ENCODE data around the gene TRNT1.

The TRNT1 gene

DNA sequence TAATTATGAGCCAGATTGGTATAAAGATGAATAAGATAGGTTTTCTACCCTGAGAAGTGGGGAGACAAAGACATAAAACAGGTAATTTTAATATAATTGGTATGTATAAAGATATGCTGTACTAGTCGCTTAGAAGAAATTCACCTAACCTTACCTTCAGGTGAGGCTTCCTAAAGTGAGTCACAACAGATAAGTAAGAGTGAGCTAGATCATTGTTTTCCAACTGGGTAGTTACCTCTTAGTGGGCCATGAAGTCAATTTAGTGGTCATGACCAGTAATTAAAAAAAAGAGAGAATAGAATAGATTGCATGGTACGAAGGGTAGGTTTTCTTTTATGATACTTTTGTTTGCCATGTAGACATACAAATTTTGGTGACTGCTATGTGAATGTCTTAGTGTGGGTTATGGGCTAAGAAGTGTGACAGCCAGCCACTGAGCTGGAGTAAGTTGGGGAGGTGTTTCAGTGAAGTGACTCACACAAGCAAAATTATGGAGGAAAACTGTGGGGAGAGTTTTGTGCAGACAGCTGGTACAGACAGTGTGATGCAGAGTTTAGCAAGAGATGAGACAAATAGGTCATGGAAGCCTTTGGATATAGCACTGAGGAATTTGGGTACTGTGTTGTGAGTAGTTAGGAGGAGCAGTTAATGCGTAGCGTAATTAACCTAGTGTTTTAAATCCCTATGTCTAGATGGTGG lies 8.2 kb downstream of the TRNT1 start:
- no peak for TF ChIP-seq ZNF274 (IDR thresholded peaks at IDR 0.05; ENCODE audit: low read depth, low read length)
- no peak overlapping the region for H3K4me3 ChIP-seq (ENCODE audit: low read length)

DNA sequence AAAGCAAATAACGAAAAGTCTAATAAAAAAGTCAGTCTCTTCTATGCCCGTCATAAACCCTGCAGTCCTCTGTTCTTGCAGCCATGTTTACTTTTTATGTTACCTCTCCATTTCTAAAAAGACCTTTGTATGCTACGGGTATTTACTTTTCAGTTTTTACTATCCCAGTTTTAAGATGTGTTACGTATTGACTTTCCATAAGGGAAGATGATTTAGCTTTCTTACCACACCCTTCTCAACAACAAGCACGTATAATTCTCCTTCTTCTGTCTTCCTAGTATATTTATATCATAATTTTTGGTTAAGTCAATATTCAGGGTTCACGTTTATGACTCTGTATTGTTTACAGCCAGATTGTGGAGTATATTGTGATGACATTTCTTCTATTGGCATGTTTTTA lies 10.8 kb downstream of the TRNT1 start:
- no peak for TF ChIP-seq ZNF274 (IDR thresholded peaks at IDR 0.05; ENCODE audit: low read depth, low read length)
- no peak overlapping the region for H3K4me3 ChIP-seq (ENCODE audit: low read length)

DNA sequence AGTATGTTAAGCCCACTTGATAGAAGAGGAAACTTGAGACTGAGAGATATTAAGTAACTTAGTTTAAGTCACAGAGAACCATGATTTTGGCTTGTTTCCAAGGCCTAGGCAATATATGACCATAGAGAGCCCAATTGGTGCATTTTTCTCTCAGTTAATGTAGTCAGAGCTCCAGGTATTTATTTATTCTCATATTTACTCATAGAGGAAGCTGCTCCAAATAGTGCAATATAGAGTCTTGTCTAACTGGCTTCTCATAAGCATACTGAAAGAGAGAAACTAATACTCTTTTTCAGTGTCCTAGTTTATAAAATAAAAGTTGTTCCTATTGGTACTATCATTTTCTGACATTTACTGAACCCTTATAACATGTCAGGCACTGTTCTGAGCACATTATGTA lies 15.2 kb downstream of the TRNT1 start:
- no peak for TF ChIP-seq ZNF274 (IDR thresholded peaks at IDR 0.05; ENCODE audit: low read depth, low read length)
- H3K4me3 ChIP-seq (ENCODE audit: low read length) = no peak overlapping the region

DNA sequence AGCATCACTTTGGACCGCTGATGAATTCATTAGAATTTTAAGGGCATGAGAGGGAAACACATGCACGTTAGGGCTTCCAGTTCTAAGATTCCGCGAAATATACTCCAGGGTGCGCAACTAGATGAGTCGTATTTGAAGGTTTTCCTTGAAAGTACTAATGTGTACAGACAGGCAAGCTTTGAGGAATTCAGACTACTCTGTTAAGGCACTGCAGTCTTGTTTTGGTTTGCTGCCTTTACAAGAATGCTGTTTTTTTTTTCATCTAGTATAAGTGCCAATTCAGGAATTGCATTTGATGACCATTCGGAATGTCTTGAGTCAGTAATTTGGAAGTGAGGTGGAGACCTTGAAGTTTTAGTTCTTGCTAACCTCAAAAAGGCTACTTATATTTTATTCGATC lies 19.1 kb downstream of the TRNT1 start:
- no peak for TF ChIP-seq ZNF274 (IDR thresholded peaks at IDR 0.05; ENCODE audit: low read depth, low read length)
- H3K4me3 ChIP-seq (ENCODE audit: low read length) = no peak overlapping the region

DNA sequence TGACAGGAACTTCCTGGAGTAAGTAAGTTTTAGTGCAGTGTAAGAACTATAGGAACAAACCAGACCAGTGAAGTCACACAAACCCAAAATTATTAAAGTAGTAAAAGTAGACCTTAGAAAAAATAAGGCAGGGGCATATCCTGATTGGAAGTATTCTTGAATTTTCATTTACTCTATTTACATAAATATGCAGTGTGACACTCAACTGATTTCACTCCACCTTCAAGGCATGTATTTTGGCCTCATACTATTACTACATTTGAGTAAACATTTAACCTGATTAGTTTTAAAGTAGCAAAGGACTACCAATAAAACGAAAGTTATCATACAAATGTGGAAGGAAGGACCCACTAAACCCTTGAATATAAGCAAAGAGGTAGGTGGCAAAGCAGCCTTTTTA lies 22.8 kb downstream of the TRNT1 start:
- no peak for TF ChIP-seq ZNF274 (IDR thresholded peaks at IDR 0.05; ENCODE audit: low read depth, low read length)
- H3K4me3 ChIP-seq (ENCODE audit: low read length) = no peak overlapping the region

DNA sequence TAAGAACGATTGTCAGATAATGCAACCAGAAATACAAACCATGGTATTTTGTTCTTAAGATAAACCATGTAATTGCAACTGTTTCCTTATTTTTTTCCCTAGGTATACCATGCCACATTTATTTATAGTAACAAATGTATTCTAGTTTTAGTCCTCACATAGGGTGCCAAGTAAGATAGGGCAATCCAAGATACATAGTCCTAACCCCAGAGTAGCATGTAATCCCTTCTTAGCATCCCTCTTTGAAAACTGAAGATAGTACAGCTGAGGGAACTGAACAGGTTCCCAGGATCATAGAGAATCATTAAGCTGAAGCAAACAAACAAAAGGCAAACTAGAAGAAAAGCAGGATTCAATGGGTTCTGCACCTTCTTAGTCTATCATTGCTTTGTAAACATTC lies 24.8 kb downstream of the TRNT1 start:
- no peak for TF ChIP-seq ZNF274 (IDR thresholded peaks at IDR 0.05; ENCODE audit: low read depth, low read length)
- no peak overlapping the region for H3K4me3 ChIP-seq (ENCODE audit: low read length)

DNA sequence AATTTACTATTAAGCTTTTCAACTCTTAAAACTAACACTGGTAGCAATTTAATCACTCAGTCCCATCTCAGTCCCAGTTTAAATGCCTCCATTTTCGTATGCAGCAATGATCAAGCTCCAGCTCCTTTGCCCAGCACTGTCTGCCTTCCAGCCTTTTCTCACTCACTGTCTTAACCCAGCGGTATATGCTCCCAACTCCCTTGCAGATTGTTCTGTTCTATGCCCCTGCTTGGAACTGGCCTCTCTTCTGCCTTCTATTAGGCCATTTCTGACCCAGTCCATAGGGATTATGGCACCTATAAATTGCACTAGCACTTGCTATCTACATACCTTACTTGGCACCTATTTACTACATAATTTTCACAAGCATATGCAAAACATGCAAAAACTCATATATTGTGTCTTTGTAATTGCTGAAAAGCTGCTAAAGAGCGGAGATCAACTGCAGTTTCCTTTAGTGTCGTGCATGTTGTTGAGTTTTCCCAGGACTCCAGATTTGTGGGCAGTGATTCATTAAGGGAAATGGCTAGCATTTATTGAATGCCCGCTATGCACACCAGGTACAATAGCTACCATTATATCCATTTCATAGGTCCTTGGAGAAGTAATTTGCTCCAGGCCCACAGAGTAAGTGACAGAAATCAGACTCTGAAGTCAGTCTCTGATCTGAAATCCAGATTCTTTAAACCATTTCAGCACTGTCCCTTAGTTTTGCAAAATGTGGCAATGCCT lies 28.3 kb downstream of the TRNT1 start:
- no peak for TF ChIP-seq ZNF274 (IDR thresholded peaks at IDR 0.05; ENCODE audit: low read depth, low read length)
- H3K4me3 ChIP-seq (ENCODE audit: low read length) = no peak overlapping the region

DNA sequence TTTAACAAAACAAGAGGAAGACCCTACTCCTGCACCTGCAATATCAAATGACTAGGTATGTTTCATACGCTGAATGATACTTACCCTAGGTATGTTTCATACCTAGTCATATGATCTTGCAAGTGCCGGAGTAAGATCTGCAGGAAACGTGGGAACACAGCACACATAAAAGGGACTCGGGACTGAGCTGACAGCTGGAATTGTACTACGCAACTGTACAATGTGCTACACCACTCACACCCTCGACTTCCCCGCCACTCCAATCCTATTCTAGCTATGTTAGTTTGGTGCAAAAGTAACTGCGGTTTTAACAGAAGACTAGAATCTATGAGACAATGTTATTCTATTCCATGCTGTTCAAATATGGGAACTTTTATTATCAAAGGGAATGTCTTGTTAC lies 30.7 kb downstream of the TRNT1 start:
- no peak overlapping the region for H3K4me3 ChIP-seq (ENCODE audit: low read length)
- TF ChIP-seq ZNF274 (IDR thresholded peaks at IDR 0.05; ENCODE audit: low read depth, low read length) = no peak

DNA sequence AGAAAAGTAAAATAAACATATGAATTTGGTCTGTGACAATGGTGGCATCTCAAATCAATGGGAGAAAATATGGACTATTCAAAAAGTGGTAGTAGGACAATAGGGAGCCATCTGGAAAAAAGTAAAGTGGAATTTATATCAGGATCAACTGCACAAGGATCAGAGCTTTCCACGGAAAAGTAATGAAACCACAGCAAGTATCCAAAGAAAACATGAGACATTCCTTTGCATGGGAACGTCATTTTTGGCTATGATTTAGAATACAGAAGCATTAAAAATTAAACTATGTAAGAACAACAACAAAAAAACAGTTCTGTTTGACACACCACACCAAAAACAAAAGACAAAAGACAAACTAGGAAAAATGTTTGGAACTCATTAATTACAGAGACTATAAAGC lies 34.1 kb downstream of the TRNT1 start:
- no peak overlapping the region for H3K4me3 ChIP-seq (ENCODE audit: low read length)
- no peak for TF ChIP-seq ZNF274 (IDR thresholded peaks at IDR 0.05; ENCODE audit: low read depth, low read length)

DNA sequence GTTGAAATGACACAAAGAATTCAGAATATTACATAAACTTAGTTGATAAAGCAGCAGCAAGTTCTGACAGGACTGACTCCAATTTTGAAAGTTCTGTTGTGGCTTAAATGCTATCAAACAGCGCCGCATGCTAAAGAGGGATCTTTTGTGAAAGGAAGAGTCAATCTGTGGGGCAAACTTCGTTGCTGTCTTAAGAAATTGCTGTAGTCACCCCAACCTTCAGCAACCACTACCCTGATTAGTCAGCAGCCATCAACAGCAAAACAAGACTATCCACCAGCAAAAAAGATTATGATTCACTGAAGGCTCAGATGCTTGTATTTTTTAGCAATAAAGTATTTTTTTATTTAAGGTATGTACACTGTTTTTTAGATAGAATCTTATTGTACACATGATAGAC lies 38.5 kb downstream of the TRNT1 start:
- no peak for TF ChIP-seq ZNF274 (IDR thresholded peaks at IDR 0.05; ENCODE audit: low read depth, low read length)
- H3K4me3 ChIP-seq (ENCODE audit: low read length) = no peak overlapping the region

DNA sequence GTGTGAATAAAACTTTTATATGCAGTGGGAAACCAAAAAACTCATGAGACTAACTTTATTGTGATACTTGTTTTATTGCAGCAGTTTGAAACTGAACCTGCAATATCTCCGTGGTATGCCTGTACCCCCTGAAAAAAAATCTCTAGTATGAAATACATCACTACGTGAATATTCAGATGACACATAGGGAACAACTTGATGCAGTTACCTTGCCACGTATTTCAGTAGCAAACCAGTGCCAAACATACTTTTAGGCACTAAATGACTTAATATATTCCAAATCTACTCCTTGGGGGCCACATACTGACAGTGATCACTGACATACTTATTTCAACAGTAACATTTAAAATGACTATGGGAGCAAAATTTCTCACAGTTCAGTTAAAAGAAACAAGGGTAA lies 38.9 kb downstream of the TRNT1 start:
- H3K4me3 ChIP-seq (ENCODE audit: low read length) = no peak overlapping the region
- TF ChIP-seq ZNF274 (IDR thresholded peaks at IDR 0.05; ENCODE audit: low read depth, low read length) = no peak

DNA sequence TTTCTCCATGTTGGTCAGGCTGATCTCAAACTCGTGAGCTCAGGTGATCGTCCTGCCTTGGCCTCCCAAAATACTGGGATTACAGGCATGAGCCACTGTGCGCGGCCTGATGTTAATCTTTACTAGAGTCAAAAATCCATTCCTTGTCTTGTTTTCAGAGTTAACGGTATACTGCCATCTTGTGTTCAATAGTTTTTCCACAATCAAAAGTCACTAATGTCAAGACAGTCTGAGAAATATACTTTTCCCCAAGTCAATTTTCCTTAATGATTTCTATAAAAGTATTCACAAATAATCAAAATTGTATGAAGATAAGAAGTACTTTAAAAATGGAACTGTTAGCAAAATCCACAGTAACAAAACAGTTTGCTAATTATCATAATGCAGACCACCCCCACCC lies 44.3 kb downstream of the TRNT1 start:
- no peak for TF ChIP-seq ZNF274 (IDR thresholded peaks at IDR 0.05; ENCODE audit: low read depth, low read length)
- H3K4me3 ChIP-seq (ENCODE audit: low read length) = no peak overlapping the region

DNA sequence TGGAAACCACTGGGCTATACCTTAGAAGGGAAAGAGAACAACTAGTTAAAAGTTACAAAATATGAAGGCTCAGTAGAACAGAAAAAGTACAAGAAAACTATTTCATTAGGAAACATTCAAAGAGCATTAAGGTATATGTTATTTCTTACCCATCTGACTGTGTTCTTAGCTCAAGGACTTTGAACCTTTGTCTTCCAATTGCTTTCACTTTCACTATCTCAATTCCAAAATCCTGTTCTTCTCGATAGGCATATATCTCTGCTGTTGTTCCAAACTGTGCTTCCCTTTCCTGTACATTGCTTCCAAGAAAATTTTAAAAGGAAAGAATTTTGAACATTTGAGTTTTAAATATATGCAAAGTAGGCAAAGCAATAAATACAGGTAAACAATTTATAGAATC lies 45.9 kb downstream of the TRNT1 start:
- H3K4me3 ChIP-seq (ENCODE audit: low read length) = no peak overlapping the region
- TF ChIP-seq ZNF274 (IDR thresholded peaks at IDR 0.05; ENCODE audit: low read depth, low read length) = no peak

DNA sequence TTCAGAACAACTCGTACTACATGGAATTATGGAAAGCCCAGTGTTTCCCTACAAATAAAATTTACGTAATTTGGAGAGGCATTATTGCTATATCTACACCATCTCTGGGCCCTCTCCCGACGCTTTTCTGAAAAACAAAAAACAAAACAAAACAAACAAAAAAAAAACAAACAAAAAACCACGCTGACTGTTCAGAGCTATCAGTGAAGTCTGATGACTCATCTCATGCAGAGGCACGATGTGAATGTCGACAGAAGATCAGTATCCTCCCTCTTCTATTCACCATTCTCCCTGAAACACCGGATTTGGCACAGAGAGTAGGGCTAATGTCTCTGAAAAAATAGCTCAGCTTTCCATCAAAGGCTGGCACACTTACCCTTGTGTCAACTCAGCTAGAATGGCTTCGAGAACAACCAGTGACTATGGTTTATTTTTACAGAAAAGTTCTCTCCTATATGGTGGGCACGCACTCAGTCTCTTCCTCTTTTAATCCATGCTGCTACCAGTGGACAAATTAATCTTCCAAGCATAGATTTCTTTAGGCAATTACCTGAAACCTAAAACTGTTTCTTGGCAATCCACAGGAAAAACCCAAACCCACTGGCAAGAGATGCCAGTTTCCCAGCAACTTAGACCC lies 51.2 kb downstream of the TRNT1 start:
- H3K4me3 ChIP-seq (ENCODE audit: low read length) = peak overlapping the region; percentile 99; the same call in 1 of the 2 replicates

More for the DNA sequence above, 51.2 kb downstream of the TRNT1 start:
- TF ChIP-seq ZNF274 (IDR thresholded peaks at IDR 0.05; ENCODE audit: low read depth, low read length) = no peak

Measured in GM08714 (cell line).